HG03196 (cell line): ENCODE measurements around the gene GLMN.

Experiments used
- ATAC-seq: cut with Tn5 transposase; IDR thresholded peaks from one replicate; pipeline ENCODE4 v1.9.1; 2021; ENCODE audit not compliant: unreplicated experiment

The GLMN gene, protein sequence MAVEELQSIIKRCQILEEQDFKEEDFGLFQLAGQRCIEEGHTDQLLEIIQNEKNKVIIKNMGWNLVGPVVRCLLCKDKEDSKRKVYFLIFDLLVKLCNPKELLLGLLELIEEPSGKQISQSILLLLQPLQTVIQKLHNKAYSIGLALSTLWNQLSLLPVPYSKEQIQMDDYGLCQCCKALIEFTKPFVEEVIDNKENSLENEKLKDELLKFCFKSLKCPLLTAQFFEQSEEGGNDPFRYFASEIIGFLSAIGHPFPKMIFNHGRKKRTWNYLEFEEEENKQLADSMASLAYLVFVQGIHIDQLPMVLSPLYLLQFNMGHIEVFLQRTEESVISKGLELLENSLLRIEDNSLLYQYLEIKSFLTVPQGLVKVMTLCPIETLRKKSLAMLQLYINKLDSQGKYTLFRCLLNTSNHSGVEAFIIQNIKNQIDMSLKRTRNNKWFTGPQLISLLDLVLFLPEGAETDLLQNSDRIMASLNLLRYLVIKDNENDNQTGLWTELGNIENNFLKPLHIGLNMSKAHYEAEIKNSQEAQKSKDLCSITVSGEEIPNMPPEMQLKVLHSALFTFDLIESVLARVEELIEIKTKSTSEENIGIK

DNA sequence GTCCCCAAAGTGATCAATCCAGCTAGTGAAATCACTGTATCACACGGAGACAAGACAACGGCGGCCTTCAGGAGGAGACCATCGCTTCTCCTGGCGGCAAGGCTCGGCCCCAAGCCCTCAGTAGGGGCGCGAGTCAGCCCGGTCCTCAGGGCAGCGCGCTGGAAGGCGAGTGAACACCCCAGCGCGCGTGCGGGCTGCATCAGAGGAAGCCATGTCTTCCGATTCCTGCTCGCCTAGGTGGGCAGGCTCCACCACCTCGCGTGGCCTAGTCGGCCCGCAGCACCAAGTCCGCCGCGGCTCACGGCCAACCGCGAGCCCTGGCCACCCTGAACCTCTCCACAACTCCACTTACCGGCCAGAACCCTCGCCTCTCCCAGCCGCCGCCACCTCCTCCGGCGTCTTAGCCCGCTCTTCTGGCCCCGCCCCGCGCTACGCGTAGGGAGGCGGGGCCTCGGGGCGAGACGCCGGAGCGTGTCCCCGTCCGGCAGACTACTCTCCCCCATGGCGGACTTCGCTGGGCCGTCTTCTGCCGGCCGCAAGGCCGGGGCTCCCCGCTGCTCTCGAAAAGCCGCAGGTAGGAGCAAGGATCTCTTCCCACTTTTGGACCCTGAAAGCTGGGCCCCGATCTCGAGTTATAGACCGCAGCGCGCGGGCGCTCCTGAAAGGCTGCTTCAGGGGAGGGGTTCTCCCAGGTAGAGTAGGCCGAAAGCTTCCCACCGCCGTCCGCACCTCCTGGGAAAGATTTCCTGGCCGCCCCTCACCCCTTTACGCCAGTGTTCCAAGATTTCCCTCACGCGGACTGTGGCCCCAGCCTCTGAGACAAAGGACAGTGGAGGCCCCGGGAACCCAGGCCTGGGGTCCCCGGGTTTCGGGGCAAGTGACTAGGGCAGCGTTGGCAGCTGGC lies at the start of gene GLMN, which contains the start of gene RPAP2:
TSS of gene GLMN (minus strand) at position 415 of the 904 bp plus-strand sequence. CDS start 988 bp downstream, outside the sequence.
TSS of gene RPAP2 (plus strand) at position 487 of the 904 bp plus-strand sequence. CDS start at position 502, 15 bp downstream.
- peak; percentile 97 for ATAC-seq

DNA sequence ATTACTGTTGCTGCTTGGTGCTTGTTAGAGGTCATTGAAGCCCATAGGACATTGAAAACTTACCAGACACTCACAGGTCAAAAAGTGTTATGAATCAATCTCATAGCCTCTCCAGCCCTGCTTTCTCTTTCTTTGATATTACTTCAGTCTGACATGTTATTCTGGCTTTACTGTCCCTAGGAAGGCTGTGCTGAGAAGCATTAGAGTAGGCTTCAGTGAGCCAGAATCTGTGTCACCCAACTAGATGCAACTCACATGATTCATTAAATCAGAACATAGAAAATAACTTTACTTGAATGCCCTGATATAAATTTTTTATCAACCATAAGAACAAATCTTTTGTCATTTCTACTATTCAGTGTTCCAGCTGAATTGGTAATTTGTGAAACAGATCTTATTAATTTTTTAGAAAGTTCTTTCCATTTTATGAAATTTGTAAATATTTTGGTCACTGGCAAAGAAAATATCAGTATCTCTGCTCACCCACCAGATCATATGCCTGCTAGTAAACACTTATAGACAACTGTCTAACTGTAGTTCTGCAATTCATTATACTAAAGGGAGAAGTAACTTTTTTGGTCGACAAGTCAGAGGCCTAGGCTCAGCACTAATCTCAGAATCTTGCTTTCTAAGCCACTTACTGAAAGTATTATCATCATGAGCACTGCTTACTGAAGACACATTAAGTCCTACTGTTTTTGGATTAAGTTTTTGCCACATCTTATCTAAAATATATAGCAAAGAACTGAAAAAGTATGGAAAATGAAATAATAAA lies 48.3 kb upstream of the GLMN start:
- ATAC-seq = no peak

DNA sequence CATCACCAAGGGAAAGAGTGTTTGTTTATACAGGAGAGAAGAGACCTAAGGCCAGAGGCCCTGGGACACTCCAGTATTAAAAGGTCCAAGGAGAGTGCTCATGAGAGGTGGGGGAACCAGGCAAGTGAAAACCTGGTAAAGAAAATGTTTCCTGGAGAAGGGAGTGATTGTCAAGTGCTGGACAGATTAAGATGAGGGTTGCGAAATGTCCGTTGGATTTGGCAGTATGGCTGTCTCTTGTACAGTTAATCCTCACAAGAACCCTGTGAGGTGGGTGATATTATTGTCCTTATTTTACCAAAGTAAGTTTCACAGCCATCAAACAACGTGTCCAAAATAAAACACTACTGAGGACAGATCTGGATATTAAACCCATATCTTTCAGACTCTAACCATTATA lies 44.3 kb upstream of the GLMN start:
- no peak for ATAC-seq

DNA sequence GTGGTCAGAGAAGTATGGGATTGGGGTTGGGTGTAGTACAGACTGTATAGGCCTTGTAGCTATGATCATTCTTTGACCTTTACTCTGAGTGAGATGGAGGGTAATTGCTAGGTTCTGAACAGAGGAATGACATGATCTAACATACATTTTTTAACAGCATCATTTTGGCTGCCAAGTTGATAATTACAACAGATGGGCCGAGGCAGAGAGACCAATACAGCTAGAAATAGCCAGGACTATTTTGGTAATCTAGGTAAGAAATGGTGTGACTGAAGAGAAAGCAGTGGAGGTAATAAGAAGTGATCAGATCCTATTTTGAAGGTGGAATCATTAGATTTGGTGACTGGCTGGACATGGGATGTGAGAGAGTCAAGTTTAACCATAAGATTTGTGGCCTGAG lies 43.6 kb upstream of the GLMN start:
- no peak for ATAC-seq

DNA sequence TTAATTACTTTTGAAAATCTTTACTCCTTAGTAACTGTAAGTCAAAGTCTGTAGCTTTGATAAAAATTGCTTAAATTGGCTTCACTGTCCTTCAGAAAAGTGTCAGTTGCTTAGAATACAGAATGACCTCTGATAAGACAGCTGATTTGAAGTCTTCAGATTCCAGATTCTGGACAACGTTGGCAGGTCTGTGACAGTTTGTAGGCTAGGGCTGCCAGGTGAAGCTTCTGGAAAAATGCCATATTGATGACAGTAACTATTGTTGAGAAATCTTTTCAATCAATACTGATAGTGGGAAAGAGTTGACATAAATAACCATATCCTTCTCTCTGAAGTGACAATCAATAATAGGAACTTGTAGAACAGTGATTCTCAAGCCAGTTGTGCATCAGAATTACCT lies 41.4 kb upstream of the GLMN start:
- ATAC-seq = no peak

DNA sequence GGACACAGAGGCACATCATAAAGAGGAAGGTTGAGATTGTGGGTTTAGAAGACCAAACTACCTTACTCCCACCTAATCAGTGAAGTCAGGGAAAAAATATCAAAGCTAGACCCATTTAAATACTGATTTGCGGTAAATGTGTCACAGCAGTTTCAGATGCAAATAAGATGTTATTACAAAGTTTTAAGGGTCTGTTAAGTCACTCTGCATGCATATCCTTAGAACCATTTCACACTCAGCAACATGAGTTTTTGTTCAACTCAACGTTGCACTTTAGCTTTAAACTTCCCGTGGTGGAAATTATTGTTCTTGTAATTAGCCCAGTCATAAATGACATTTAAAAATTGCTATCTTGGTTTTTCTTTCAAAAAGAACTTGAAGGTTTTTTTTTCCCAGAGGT lies 34.9 kb upstream of the GLMN start:
- ATAC-seq = no peak

DNA sequence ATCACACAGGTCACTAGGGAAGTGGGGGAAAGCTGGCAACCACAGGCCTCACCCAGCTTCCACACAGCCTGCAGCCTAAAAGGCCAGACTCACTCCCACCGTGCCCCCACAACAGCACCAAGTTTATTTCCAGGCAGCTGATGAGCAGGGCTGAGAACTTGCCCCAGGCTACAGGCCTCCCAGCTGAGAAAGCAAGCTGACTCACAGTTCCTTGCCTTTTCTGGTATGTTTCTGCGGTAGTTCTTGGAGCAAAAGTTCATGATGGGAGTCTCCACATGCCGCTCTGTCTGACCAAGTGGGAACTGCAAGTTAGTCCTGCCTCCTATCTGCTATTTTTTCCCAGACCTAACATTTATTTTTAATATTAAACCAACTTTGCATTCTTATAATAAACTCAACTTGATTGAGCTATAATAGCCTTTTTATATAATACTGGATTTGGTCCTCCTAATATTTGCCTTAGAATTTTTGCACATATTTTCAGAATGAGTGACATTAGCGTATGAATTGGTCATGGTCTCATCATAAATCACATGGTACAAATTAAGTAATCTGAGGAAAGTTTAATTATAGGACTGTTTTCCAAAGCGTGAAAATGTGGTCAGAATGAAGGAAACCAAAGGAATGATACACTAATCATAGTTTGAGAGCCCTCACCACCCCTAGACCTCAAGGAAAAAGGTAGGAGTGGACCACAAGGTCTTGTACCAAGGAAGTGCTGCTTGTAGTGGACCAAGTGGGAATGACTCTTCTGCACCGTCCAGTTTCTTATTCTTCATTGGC lies 30.8 kb upstream of the GLMN start:
- ATAC-seq = no peak

DNA sequence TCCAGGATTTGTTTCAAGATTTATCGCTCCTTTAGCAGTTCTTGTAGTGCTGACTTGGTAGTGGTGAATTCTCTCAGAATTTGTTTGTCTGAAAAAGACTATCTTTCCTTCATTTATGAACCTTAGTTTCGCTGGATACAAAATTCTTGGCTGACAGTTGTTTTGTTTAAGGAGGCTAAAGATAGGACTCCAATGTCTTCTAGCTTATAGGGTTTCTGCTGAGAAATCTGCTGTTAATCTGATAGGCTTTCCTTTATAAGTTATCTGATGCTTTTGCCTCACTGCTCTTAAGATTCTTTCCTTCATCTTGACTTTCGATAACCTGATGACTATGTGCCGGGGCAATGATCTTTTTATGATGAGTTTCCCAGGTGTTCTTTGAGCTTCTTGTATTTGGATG lies 29.0 kb upstream of the GLMN start:
- ATAC-seq = no peak

DNA sequence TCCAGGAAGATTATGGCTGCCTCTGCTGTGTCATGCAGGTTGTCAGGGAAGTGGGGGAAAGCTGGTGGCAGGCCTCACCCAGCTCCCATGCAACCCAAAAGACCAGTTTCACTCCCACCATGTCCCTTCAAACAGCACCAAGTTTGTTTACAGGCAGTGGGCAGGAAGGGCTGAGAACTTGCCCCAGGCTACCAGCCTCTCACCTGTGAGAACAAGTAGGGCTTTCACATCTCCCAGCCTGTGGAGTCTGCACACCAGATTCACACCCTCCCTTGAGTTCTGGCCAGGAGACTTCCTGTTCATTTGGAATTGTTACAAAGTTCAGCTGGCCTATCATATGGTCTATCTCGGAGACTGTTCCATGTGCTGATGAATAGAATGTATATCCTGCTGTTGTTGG lies 27.9 kb upstream of the GLMN start:
- ATAC-seq = no peak

DNA sequence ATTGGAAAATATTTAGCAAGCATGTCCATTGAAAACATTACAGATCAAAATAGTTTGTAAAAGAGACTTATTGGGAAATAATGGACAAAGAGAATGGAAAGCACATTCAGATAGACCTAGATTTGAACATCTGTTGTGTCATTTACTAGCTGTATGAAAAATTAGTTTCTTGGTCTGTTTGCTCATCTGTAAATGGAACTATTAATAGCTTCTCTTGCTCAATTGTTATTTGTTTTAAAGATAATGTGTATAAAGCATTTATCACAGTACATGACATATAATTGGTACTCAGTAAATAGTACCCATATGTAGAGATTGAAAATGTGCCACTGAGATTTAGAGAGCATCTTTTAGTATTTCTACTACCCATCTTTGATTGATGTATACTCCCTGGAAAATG lies 26.0 kb upstream of the GLMN start:
- ATAC-seq = no peak

DNA sequence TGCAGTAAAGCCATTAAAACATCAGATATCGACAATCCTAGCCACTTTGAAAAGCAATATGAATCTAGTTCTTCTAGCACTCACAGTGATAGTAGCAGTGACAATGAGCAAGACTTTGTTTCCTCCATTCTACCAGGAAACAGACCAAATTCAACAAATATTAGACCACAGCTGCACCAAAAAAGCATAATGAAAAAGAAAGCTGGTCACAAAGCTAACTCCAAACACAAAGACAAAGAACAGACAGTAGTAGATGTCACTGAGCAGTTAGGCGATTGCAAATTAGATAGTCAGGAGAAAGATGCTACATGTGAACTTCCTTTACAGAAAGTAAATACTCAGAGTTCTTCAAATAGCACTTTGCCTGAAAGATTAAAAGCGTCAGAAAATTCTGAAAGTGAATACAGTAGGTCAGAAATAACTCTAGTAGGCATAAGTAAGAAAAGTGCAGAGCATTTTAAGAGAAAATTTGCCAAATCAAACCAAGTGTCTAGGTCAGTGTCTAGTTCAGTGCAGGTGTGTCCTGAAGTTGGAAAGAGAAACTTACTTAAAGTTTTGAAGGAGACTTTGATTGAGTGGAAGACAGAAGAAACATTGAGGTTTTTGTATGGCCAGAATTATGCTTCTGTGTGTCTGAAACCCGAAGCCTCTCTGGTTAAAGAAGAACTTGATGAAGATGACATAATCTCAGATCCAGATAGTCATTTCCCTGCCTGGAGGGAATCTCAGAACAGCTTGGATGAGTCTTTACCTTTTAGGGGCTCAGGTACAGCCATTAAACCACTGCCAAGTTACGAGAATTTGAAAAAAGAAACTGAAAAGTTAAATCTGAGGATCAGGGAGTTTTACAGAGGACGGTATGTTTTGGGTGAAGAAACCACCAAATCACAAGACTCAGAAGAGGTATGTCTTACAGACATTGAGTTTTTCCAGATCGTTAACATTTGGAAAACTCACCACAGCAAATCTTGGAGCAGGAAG lies 25.0 kb upstream of the GLMN start:
- no peak for ATAC-seq

DNA sequence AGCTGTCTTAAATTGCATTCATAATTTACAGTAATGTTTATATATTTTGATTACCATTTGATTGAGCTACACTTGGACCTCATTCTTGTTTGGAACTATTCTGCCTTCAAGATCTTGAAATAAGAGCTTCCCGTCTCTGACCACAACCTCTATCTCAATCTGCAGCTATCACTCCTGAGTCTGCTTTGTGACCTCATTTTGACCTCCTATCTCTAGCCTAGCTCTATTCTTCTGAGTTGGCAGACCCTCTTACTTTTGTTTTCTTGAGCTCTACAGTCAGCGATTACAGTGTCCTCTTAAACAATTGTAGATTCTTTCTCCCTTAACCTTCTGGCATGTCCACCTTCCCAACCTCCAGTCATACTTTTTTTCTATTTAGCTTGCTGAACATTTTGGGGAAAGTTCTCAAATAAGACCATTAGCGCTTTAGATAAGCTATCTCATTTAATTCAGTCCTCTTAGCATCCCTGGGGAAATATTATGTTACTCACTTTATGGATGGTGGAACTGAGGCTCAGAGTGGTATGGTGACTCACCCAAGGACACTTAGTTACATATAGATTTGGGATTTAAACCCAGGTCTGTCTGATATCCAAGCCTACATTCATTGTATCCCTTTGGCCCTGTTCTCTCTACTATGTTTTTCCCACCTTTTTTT lies 19.2 kb upstream of the GLMN start:
- ATAC-seq = no peak

DNA sequence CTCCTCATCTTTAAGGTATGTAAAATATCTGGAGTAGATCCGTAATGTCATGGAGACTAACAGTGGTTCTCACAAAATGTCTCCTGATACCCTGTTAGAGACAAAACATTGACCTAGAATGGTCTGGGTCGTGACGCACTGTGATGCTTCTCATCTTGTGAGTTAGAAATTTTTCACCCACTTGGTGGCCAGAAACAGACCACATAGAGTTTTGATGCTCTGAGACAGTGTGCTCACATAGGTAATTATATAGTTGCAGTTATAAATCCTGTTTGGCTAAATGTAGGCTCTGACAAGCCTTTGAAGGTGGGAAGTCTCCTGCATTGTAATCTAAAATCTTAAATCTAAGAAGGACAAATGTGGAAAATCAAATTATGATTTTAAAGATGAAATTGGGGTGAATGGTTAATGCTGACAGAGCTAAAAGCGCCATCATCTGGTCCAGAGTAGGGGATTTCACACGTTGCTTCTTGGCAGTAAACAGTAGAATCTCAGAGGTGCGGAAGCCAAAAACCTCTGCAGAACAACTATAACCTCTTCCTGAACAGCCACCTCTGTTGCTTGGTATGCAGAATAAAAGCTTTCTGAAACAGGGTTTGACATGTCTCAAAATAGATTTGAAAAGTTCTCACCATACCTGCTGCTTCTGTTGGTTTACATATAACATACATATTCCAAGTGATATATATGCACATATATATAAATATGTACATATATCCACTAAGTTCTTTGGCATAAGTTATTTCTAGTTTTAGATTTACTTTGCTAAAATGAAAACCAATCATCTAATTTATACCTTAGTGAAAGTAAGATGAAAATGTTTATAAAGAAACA lies 17.2 kb upstream of the GLMN start:
- no peak for ATAC-seq

DNA sequence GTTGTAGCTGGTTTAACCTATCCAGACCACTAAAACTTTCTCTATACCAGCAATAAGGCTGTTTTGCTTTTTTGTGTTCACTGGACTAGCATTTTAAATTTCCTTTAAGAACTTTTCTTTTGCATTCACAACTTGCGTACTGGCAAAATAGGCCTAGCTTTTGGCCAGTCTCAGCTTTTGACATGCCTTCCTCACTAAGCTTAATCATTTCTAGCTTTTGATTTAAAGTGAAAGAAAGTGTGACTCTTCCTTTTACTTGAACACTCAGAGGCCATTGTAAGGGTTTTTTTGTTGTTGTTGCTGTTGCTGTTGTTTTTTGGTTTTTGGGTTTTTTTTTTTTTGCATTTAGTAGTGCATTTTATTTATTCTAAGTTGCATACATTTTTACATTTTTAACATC lies 15.2 kb upstream of the GLMN start:
- no peak for ATAC-seq

DNA sequence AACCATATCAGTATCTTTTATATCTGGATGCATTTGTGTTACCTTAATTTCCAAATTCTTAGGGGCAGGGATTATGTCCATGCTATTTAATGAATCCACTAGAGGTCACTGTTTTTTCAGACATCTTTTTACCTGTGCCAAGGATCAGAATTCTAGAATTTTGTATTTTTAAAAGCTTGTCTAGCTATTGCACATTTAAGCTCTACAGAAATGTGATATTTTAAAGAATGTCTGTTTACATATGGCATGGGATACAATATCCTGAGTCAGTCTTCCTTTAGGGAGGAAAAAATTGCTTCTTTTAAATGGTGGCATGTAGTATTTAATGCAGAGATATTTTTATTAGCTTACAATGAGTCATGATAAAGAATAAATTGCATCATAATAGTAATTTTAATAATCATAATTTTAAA lies 11.4 kb upstream of the GLMN start:
- no peak for ATAC-seq

DNA sequence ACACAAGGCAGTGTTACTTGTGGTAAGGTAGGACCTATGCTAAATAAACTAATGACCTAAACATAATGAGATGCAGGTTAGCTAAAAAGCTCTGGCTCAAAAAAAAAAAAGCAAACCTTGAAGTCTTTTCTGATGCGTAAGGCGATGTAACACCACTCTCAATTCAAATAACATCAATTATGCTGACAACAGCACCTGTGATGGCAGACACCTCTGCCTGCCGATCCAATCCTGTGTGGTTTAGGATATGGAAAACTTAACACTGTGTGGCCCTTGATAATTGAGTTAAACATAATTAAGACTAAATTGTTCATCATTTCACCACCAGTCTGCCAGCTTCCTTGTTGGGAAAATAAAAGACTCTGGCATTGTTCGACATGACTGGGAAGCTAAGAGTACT lies 9.2 kb upstream of the GLMN start:
- no peak for ATAC-seq

DNA sequence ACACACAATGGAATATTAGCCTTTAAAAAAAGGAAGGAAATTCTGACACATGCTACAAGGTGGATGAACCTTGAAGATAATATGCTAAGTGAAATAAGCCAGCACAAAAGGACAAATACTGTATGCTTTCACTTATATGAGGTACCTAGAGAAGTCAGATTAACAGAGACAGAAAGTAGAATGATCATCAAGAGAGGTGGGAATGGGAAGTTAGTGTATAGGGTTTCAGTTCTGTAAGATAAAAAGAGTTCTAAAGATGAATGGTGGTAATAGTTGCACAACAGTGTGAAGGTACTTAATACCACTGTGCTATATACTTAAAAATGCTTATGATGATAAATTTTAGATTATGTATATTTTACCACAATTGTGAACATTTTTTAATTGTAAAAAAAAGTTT lies 7.2 kb upstream of the GLMN start:
- no peak for ATAC-seq
